ENCODE data around the gene CRX.

DNA sequence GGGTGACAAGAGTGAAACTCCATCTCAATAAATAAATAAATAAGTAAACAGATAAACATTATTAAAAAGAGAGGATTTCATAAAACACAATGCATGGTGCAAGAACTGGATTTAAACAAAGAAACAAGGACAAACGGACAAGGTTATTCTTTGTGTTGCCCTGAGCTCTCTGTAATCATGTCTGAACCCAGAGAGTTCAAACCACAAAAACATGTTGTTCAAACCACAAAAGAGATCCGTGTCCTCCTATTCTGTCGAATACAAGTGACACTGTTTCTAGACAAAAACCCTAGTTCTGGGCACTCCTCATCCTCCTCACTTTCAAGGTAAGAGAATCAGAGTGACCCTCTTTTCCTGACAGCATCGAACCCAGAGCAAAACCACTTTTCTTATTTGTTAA lies 32.7 kb downstream of the CRX start:
- TF ChIP-seq POLR2AphosphoS5 (IDR thresholded peaks at IDR 0.05; ENCODE audit: low read depth, low read length) (no peak), POLR2A (IDR thresholded peaks at IDR 0.05; ENCODE audit: low read depth, low read length) (no peak)

Measured in GM12891 (cell line).